ENCODE results near the gene CTIF.
A peak's percentile ranks its signal among the peaks of the same experiment; 100 is the strongest.
"Not testable (repeated sequence)": the region's sequence is repeated elsewhere in the genome, so short reads cannot be mapped to it uniquely, and the experiment has no call there.

The CTIF gene

GRCh38 chr18:48538531-48539405 lies at the start of gene CTIF:
Gene CTIF, plus strand, starts transcription at chr18:48539031. Its CDS starts 80,535 bp downstream, at chr18:48619566.
- peak; percentile 89 for DNase-seq

GRCh38 chr18:48490641-48491293 lies 48.1 kb upstream of the CTIF start:
- no peak for DNase-seq

- DNase-seq, result no peak
Measured at GRCh38 chr18:48492880-48493279, 46.0 kb upstream of the CTIF start.

- DNase-seq, result no peak
Measured at GRCh38 chr18:48493434-48494230, 45.2 kb upstream of the CTIF start.

GRCh38 chr18:48497863-48498262 lies 41.0 kb upstream of the CTIF start:
- no peak for DNase-seq

- no peak for DNase-seq
Measured at GRCh38 chr18:48500517-48500916, 38.3 kb upstream of the CTIF start.

GRCh38 chr18:48502906-48503305 lies 35.9 kb upstream of the CTIF start:
- DNase-seq, result no peak

- no peak for DNase-seq
Measured at GRCh38 chr18:48504819-48505218, 34.0 kb upstream of the CTIF start.

GRCh38 chr18:48506983-48507568 lies 31.8 kb upstream of the CTIF start:
- not testable (repeated sequence) for DNase-seq

GRCh38 chr18:48512498-48512897 lies 26.3 kb upstream of the CTIF start:
- not testable (repeated sequence) for DNase-seq

GRCh38 chr18:48514786-48515185 lies 24.0 kb upstream of the CTIF start:
- peak; percentile 48 for DNase-seq

GRCh38 chr18:48517048-48517447 lies 21.8 kb upstream of the CTIF start:
- DNase-seq, result no peak

GRCh38 chr18:48519431-48520100 lies 19.3 kb upstream of the CTIF start:
- no peak for DNase-seq

- DNase-seq, result no peak
Measured at GRCh38 chr18:48521723-48522122, 17.1 kb upstream of the CTIF start.

GRCh38 chr18:48525671-48526070 lies 13.2 kb upstream of the CTIF start:
- DNase-seq, result no peak

- DNase-seq, result no peak
Measured at GRCh38 chr18:48527461-48527860, 11.4 kb upstream of the CTIF start.

- no peak for DNase-seq
Measured at GRCh38 chr18:48528861-48529260, 10.0 kb upstream of the CTIF start.

GRCh38 chr18:48529796-48530195 lies 9.0 kb upstream of the CTIF start:
- DNase-seq, result no peak

GRCh38 chr18:48530399-48531081 lies 8.3 kb upstream of the CTIF start:
- no peak for DNase-seq

GRCh38 chr18:48531082-48531403 lies 7.8 kb upstream of the CTIF start:
- DNase-seq, result no peak

GRCh38 chr18:48531908-48532307 lies 6.9 kb upstream of the CTIF start:
- no peak for DNase-seq
